ENCODE results near the gene EPHA1.

EPHA1 gene

GRCh38 chr7:143388491-143389101 is 20.1 kb downstream of the EPHA1 start:
- DNase-seq (ENCODE audit: low spot score), result no peak

GRCh38 chr7:143388051-143388450 is 20.6 kb downstream of the EPHA1 start:
- no peak for DNase-seq (ENCODE audit: low spot score)

GRCh38 chr7:143387156-143387975 is 21.3 kb downstream of the EPHA1 start:
- DNase-seq (ENCODE audit: low spot score), result no peak

GRCh38 chr7:143385891-143386781 is 22.5 kb downstream of the EPHA1 start:
- DNase-seq (ENCODE audit: low spot score), result no peak

GRCh38 chr7:143384661-143385631 is 23.7 kb downstream of the EPHA1 start:
- no peak for DNase-seq (ENCODE audit: low spot score)

GRCh38 chr7:143384148-143384547 is 24.5 kb downstream of the EPHA1 start:
- DNase-seq (ENCODE audit: low spot score), result no peak

GRCh38 chr7:143383642-143383957 is 25.1 kb downstream of the EPHA1 start:
- DNase-seq (ENCODE audit: low spot score), result no peak

- no peak for DNase-seq (ENCODE audit: low spot score)
Measured at GRCh38 chr7:143382791-143383641, 25.6 kb downstream of the EPHA1 start.

- no peak for DNase-seq (ENCODE audit: low spot score)
Measured at GRCh38 chr7:143382126-143382790, 26.4 kb downstream of the EPHA1 start.

GRCh38 chr7:143381427-143382125 is 27.1 kb downstream of the EPHA1 start:
- DNase-seq (ENCODE audit: low spot score), result no peak

GRCh38 chr7:143380646-143381426 is 27.8 kb downstream of the EPHA1 start, which contains the start of gene ZYX:
ZYX (plus strand) TSS chr7:143381345; CDS start chr7:143381572, 227 bp downstream.
- DNase-seq (ENCODE audit: low spot score), result peak; percentile 91

GRCh38 chr7:143380260-143380645 is 28.4 kb downstream of the EPHA1 start:
- peak; percentile 88 for DNase-seq (ENCODE audit: low spot score)

GRCh38 chr7:143379611-143380259 is 28.9 kb downstream of the EPHA1 start:
- DNase-seq (ENCODE audit: low spot score), result no peak

- no peak for DNase-seq (ENCODE audit: low spot score)
Measured at GRCh38 chr7:143376396-143376795, 32.3 kb downstream of the EPHA1 start.

GRCh38 chr7:143375298-143376034 is 33.2 kb downstream of the EPHA1 start:
- no peak for DNase-seq (ENCODE audit: low spot score)

- DNase-seq (ENCODE audit: low spot score), result peak; percentile 30
Measured at GRCh38 chr7:143374561-143374960, 34.1 kb downstream of the EPHA1 start.

GRCh38 chr7:143373255-143373794 is 35.3 kb downstream of the EPHA1 start:
- DNase-seq (ENCODE audit: low spot score), result no peak
